Endothelial cell of umbilical vein (primary cell): Measurements from ENCODE around the gene MSANTD7. TPM values are rescaled to one million over a fixed set of nuclear protein-coding genes. Genes with fewer than 3 reads are reported as not detected.
A peak's percentile ranks its signal among the peaks of the same experiment; 100 is the strongest.

Experiments
- BruUV-seq: library from RNA; stranded (reverse); fragments of 400-500 nt; replicated peaks from 2 replicates; lab custom pipeline; 2021; lab: Mats Ljungman, UMichigan
- CTCF ChIA-PET: fragments of 300-600, 350-600 bp; sonication (Branson Sonifier 250); formaldehyde crosslinking; loops from one replicate; lab custom pipeline; 2021; ENCODE audit warnings: antibody characterized with exemption, inconsistent platforms; lab: Charles Lee
- POLR2A ChIA-PET: fragments of 300-600, 350-600 bp; sonication (Branson Sonifier 250); formaldehyde crosslinking; loops from one replicate; lab custom pipeline; 2021; ENCODE audit warnings: antibody characterized with exemption, inconsistent platforms; lab: Charles Lee
- DNase-seq: peaks from one replicate; pipeline ENCODE4 v3.0.0-alpha.2; 2011; ENCODE audit warnings: low read depth, low spot score
- FAIRE-seq: peaks from 2 replicates; lab custom pipeline; 2011; peaks lifted over from hg19 to GRCh38; lab: Jason Lieb, UNC
- H2AFZ ChIP-seq: 2 replicates; pipeline ENCODE4 v1.6.0; 2012; ENCODE audit warnings: low read depth, low read length, control low read depth, inconsistent platforms
- H3K27ac ChIP-seq: 2 replicates; pipeline ENCODE4 v1.5.1; 2011; ENCODE audit warnings: low read depth, mild to moderate bottlenecking, control low read depth, low read length, moderate library complexity; ENCODE audit not compliant: insufficient read depth
- H3K27me3 ChIP-seq, 2 experiments: 2 replicates each; pipeline versions ENCODE4 v1.6.0 to v1.6.1; 2011; ENCODE audit warnings: low read length in 2 of 2, mixed read lengths in 1 of 2; ENCODE audit not compliant: control insufficient read depth in 2 of 2, insufficient read depth in 2 of 2
- H3K36me3 ChIP-seq, 2 experiments: 2 replicates in 1 of 2; 3 replicates in 1 of 2; pipeline ENCODE4 v1.5.1; 2011; ENCODE audit warnings: low read length in 2 of 2, mild to moderate bottlenecking in 1 of 2, moderate library complexity in 1 of 2; ENCODE audit not compliant: control insufficient read depth in 2 of 2, insufficient read depth in 2 of 2; ENCODE audit errors: extremely low read depth in 1 of 2
- H3K4me1 ChIP-seq: 3 replicates; pipeline ENCODE4 v1.5.1; 2011; ENCODE audit warnings: mild to moderate bottlenecking, low read length; ENCODE audit not compliant: control insufficient read depth, insufficient read depth; ENCODE audit errors: extremely low read depth
- H3K4me2 ChIP-seq: 2 replicates; pipeline ENCODE4 v1.6.1; 2011; ENCODE audit warnings: low read length, control low read depth, mixed read lengths; ENCODE audit not compliant: insufficient read depth
- H3K4me3 ChIP-seq, 3 experiments: fragments of 200-600 bp in 1 of 3; sonication (generic), shearing (Covaris generic) in 1 of 3; replicated peaks in 1 of 3; 2 replicates each; pipeline ENCODE4 v1.5.1; 2011 to 2016; ENCODE audit warnings: control low read depth in 3 of 3, low read length in 3 of 3, mild to moderate bottlenecking in 2 of 3, inconsistent platforms in 1 of 3, low read depth in 1 of 3, moderate library complexity in 1 of 3; ENCODE audit not compliant: insufficient read depth in 1 of 3
- H3K79me2 ChIP-seq: 2 replicates; pipeline ENCODE4 v1.6.0; 2012; ENCODE audit warnings: low read length, inconsistent platforms; ENCODE audit not compliant: control insufficient read depth, insufficient read depth
- H3K9ac ChIP-seq: replicated peaks from 2 replicates; pipeline ENCODE3; 2011; ENCODE audit warnings: low read length, control low read depth; ENCODE audit not compliant: insufficient read depth; ENCODE audit errors: extremely low read depth
- H3K9me1 ChIP-seq: replicated peaks from 3 replicates; pipeline ENCODE4 v1.6.0; 2011; ENCODE audit warnings: mild to moderate bottlenecking, low read length; ENCODE audit not compliant: control insufficient read depth, insufficient read depth; ENCODE audit errors: extremely low read depth
- H3K9me3 ChIP-seq: replicated peaks from 2 replicates; pipeline ENCODE4 v1.5.1; 2012; ENCODE audit warnings: low read length, inconsistent platforms; ENCODE audit not compliant: control insufficient read depth, insufficient read depth
- H4K20me1 ChIP-seq: replicated peaks from 2 replicates; pipeline ENCODE3; 2011; ENCODE audit warnings: mild to moderate bottlenecking, low read length; ENCODE audit not compliant: control insufficient read depth, insufficient read depth; ENCODE audit errors: extremely low read depth
- JUN ChIP-seq: IDR thresholded peaks from 2 replicates; pipeline ENCODE4 v1.6.1; 2011; ENCODE audit warnings: borderline replicate concordance, low read depth; ENCODE audit not compliant: insufficient read length, insufficient read depth
- MAX ChIP-seq: IDR thresholded peaks from 2 replicates; pipeline ENCODE4 v1.6.1; 2011; ENCODE audit not compliant: insufficient read depth, insufficient read length
- MYC ChIP-seq: IDR thresholded peaks from one replicate; pipeline ENCODE4 v1.6.1; 2011; ENCODE audit warnings: mild to moderate bottlenecking, low read depth, low read length
- POLR2A ChIP-seq: IDR thresholded peaks from 2 replicates; pipeline ENCODE4 v1.6.1; 2012; ENCODE audit warnings: low read depth, mild to moderate bottlenecking, control low read depth, low read length
- POLR2AphosphoS5 ChIP-seq: IDR thresholded peaks from 2 replicates; pipeline ENCODE4 v1.6.1; 2012; ENCODE audit warnings: low read depth, mild to moderate bottlenecking, control low read depth, low read length, moderate library complexity; ENCODE audit not compliant: insufficient read depth
- dilution Hi-C: fragments of 300-500 bp; cut with MboI; formaldehyde crosslinking; loops from one replicate; pipeline ENCODE4 v1.15.0; 2019; ENCODE audit warnings: low sequenced_read_pairs; ENCODE audit not compliant: extremely low pct_ligation_motif_present
- intact Hi-C: fragments of 100-400 bp; cut with micrococcal nuclease; formaldehyde crosslinking; loops from one replicate; pipeline ENCODE4 v1.10.0; 2022
- polyA plus RNA-seq, 4 experiments: library from polyadenylated mRNA; depleted of rRNA in 3 of 4; stranded (reverse) in 3 of 4; unstranded in 1 of 4; fragments of >200 nt; gene quantifications; 2 replicates each; pipeline versions ENCODE4 v1.2.1 to v1.2.3, GENCODE V29; 2011 to 2012; ENCODE audit warnings: missing spikeins in 1 of 4
- total RNA-seq: library from RNA; stranded (reverse); gene quantifications from 2 replicates; pipeline ENCODE4 v1.2.3, GENCODE V29; 2021
- TF ChIP-seq, protein P1 (sequence below), 2 donors: IDR thresholded peaks; 1 replicate in 1 of 2; 2 replicates in 1 of 2; pipeline ENCODE4 v1.5.1; 2011; ENCODE audit warnings: low read length in 2 of 2, mild to moderate bottlenecking in 2 of 2, moderate library complexity in 2 of 2, control low read depth in 1 of 2, inconsistent platforms in 1 of 2, low read depth in 1 of 2; ENCODE audit not compliant: insufficient read depth in 1 of 2; ENCODE audit errors: extremely low read depth in 1 of 2

The MSANTD7 gene
- total and polyA plus RNA-seq, 2 donors (not counting 3 experiments of a cell fraction or from before 2014, with no cell fraction given): 4.8 to 13.1 TPM

DNA sequence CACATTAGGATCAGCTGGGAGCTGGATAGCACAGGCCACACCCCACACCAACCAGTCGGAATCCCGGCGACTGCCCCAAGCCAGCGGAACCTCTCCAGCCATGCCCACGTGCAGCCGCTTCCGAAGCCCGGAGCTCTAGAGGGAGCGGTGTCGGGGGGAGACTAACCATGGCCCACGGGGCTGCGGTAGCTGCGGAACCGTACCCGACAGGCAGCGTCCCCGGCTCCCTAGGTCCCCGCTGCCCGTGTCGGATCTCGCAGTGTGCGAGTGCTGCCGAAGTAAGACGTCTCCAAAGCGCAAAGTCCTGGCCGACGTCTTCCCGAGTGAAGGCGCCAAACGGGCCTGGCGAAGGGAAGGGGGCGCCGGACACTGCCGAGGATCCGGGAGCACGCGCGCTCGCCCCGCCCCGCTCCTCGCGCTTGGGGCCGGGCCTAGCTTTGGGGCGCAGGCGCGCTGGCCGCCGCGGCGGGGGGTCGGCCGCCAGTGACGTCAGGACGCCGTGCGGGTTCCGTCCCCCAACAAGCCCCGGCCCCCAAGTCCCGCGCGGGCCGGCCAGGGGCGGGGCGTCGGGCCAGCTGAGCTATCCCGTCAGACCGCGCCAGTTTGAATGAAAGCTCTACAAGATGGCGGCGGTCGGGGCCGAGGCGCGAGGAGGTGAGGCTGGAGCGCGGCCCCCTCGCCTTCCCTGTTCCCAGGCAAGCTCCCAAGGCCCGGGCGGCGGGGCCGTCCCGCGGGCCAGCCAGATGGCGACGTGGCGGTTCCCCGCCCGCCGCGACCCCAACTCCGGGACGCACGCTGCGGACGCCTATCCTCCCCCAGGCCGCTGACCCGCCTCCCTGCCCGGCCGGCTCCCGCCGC, 40.4 kb downstream of the MSANTD7 start, which contains the start of gene SUV39H2:
SUV39H2 (plus strand) TSS at position 601 of the 858 bp plus-strand sequence; CDS start at position 624, 23 bp downstream.
- H3K4me1 ChIP-seq: peaks cover 20% of the 10 kb centered on the region
- TF ChIP-seq JUN (no peak), POLR2AphosphoS5 (peak; percentile 97), POLR2A (peak; percentile 88), MAX (peak; percentile 55), MYC (no peak)
- TF ChIP-seq, protein P1, sequence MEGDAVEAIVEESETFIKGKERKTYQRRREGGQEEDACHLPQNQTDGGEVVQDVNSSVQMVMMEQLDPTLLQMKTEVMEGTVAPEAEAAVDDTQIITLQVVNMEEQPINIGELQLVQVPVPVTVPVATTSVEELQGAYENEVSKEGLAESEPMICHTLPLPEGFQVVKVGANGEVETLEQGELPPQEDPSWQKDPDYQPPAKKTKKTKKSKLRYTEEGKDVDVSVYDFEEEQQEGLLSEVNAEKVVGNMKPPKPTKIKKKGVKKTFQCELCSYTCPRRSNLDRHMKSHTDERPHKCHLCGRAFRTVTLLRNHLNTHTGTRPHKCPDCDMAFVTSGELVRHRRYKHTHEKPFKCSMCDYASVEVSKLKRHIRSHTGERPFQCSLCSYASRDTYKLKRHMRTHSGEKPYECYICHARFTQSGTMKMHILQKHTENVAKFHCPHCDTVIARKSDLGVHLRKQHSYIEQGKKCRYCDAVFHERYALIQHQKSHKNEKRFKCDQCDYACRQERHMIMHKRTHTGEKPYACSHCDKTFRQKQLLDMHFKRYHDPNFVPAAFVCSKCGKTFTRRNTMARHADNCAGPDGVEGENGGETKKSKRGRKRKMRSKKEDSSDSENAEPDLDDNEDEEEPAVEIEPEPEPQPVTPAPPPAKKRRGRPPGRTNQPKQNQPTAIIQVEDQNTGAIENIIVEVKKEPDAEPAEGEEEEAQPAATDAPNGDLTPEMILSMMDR (IDR thresholded peaks at IDR 0.05; ENCODE audit: extremely low read depth in 1 of 2, insufficient read depth in 1 of 2, low read depth in 1 of 2, low read length in 2 of 2): no peak
- intact Hi-C loops: loop anchor here (1.0 to 10.0 kb wide), 6 partner anchors 40 to 290 kb away; partner anchors contain the start of genes ACBD7, CDNF, HSPA14 and MEIG1
- no peaks in the 10 kb centered on the region for H4K20me1 ChIP-seq
- peaks cover 55% of the 10 kb centered on the region for H3K79me2 ChIP-seq
- H3K4me2 ChIP-seq: peak within 1 kb of the TSS; percentile 93
- H3K9ac ChIP-seq: peak within 1 kb of the TSS; percentile 78
- no peaks in the 10 kb centered on the region for H3K9me1 ChIP-seq
- H3K4me3 ChIP-seq: peak within 1 kb of the TSS; percentile 88 to 97 (median 90)
- no peaks in the 10 kb centered on the region for H3K9me3 ChIP-seq
- FAIRE-seq: peak; percentile 74
- no peaks in the 10 kb centered on the region for H3K27me3 ChIP-seq
- dilution Hi-C loops: no loop called here
- peak within 1 kb of the TSS; percentile 85 for H2AFZ ChIP-seq
- no peaks in the 10 kb centered on the region for H3K36me3 ChIP-seq
- CTCF ChIA-PET: interaction anchor here (0.8 to 2.7 kb wide), 7 partner anchors 10 to 290 kb away, joined by 3 to 16 read pairs (median 4); partner anchors contain the start of genes CDNF, DCLRE1C, HSPA14 and MSANTD7
- BruUV-seq: TSS peak; percentile 73
- POLR2A ChIA-PET: interaction anchor here (0.6 to 1.7 kb wide), 3 partner anchors 41 to 290 kb away, joined by 3 to 8 read pairs (median 5); partner anchors contain the start of genes CDNF, HSPA14, MSANTD7 and NMT2
- DNase-seq: peak; percentile 98
- H3K27ac ChIP-seq: peak within 1 kb of the TSS; percentile 69
